ENCODE results near the gene PCDHB2. TPM values are rescaled to one million over a fixed set of nuclear protein-coding genes. Genes with fewer than 3 reads are reported as not detected.
A peak's percentile ranks its signal among the peaks of the same experiment; 100 is the strongest.
"Not testable (repeated sequence)": the region's sequence is repeated elsewhere in the genome, so short reads cannot be mapped to it uniquely, and the experiment has no call there.

Gene PCDHB2
- total RNA-seq, 3 donors from 2014 or later, result 3.8 to 10.8 (median 9.8) TPM

DNA sequence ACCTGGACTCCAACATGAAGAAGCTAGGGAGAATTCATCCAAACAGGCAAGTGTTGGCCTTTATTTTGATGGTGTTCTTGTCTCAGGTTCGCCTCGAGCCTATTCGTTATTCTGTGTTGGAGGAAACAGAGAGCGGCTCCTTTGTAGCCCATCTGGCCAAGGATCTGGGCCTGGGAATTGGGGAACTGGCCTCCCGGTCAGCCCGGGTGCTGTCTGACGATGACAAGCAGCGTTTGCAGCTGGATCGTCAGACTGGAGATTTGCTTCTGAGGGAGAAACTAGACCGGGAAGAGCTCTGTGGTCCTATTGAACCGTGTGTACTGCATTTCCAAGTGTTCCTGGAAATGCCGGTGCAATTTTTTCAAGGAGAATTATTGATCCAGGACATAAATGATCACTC is 27.6 kb downstream of the PCDHB2 start:
- DNase-seq (ENCODE audit: low spot score in 2 of 2), result no peak
- intact Hi-C loops (cut with DNase I; ENCODE audit: low total_unique reads), result no loop called here
- H3K27me3 ChIP-seq, result no peaks in the 10 kb centered on the region
- H3K36me3 ChIP-seq, result no peaks in the 10 kb centered on the region
- no peak for TF ChIP-seq POLR2AphosphoS5 (IDR thresholded peaks at IDR 0.05)
- TF ChIP-seq, protein P1, sequence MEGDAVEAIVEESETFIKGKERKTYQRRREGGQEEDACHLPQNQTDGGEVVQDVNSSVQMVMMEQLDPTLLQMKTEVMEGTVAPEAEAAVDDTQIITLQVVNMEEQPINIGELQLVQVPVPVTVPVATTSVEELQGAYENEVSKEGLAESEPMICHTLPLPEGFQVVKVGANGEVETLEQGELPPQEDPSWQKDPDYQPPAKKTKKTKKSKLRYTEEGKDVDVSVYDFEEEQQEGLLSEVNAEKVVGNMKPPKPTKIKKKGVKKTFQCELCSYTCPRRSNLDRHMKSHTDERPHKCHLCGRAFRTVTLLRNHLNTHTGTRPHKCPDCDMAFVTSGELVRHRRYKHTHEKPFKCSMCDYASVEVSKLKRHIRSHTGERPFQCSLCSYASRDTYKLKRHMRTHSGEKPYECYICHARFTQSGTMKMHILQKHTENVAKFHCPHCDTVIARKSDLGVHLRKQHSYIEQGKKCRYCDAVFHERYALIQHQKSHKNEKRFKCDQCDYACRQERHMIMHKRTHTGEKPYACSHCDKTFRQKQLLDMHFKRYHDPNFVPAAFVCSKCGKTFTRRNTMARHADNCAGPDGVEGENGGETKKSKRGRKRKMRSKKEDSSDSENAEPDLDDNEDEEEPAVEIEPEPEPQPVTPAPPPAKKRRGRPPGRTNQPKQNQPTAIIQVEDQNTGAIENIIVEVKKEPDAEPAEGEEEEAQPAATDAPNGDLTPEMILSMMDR (IDR thresholded peaks at IDR 0.05), result no peak
- no peaks in the 10 kb centered on the region for H3K4me1 ChIP-seq
- peak overlapping the region; percentile 37 to 51 (median 45) for H3K4me3 ChIP-seq
- peak overlapping the region in 1 of 2 donors; percentile 58 for H3K27ac ChIP-seq
- H3K9me3 ChIP-seq, result peaks cover 38 to 55% of the 10 kb centered on the region in 2 donors

DNA sequence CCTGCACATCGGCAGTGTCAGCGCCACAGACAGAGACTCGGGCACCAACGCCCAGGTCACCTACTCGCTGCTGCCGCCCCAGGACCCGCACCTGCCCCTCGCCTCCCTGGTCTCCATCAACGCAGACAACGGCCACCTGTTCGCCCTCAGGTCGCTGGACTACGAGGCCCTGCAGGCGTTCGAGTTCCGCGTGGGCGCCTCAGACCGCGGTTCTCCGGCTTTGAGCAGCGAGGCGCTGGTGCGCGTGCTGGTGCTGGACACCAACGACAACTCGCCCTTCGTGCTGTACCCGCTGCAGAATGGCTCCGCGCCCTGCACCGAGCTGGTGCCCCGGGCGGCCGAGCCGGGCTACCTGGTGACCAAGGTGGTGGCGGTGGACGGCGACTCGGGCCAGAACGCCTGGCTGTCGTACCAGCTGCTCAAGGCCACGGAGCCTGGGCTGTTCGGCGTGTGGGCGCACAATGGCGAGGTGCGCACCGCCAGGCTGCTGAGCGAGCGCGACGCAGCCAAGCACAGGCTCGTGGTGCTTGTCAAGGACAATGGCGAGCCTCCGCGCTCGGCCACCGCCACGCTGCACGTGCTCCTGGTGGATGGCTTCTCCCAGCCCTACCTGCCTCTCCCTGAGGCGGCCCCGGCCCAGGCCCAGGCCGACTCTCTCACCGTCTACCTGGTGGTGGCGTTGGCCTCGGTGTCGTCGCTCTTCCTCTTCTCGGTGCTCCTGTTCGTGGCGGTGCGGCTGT is 29.2 kb downstream of the PCDHB2 start:
- H3K36me3 ChIP-seq; DNase-seq (ENCODE audit: low spot score in 2 of 2); H3K27me3 ChIP-seq; intact Hi-C loops (cut with DNase I; ENCODE audit: low total_unique reads); H3K27ac ChIP-seq; H3K4me1 ChIP-seq: not testable (repeated sequence)
- Histone ChIP-seq H3K9me3 (peaks cover 38 to 61% of the 10 kb centered on the region in 2 donors), H3K4me3 (peak overlapping the region in 2 of 3 donors; percentile 2 to 17)

DNA sequence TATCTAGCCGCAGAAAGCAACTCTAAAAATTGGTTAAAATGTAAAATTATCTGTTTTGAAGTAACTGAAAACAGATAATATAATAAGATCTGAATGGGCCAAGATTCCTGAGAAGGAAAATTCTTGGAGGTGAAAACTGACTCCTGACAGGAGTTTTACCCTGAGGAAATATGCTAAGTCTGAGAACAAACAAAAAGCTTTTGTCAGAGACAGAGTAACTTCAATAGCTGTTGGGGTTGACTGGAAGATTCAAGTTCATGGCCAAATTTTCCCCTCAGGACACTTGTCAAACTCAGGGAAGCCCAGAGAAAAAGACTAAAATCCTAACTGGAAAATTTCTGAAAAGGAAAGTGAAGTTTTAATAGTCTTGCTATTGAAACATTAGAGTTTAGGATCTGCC is 32.9 kb downstream of the PCDHB2 start:
- H3K4me1 ChIP-seq, result no peaks in the 10 kb centered on the region
- H3K9me3 ChIP-seq, result peaks cover 39 to 64% of the 10 kb centered on the region in 2 donors
- no peak for DNase-seq (ENCODE audit: low spot score in 2 of 2)
- intact Hi-C loops (cut with DNase I; ENCODE audit: low total_unique reads), result no loop called here
- no peaks in the 10 kb centered on the region for H3K36me3 ChIP-seq
- no peak overlapping the region for H3K27ac ChIP-seq
- H3K4me3 ChIP-seq, result no peak overlapping the region
- TF ChIP-seq, protein P1 (IDR thresholded peaks at IDR 0.05), result no peak
- TF ChIP-seq POLR2AphosphoS5 (IDR thresholded peaks at IDR 0.05), result no peak
- TF ChIP-seq POLR2A (IDR thresholded peaks at IDR 0.05), result no peak
- H3K27me3 ChIP-seq, result no peaks in the 10 kb centered on the region

DNA sequence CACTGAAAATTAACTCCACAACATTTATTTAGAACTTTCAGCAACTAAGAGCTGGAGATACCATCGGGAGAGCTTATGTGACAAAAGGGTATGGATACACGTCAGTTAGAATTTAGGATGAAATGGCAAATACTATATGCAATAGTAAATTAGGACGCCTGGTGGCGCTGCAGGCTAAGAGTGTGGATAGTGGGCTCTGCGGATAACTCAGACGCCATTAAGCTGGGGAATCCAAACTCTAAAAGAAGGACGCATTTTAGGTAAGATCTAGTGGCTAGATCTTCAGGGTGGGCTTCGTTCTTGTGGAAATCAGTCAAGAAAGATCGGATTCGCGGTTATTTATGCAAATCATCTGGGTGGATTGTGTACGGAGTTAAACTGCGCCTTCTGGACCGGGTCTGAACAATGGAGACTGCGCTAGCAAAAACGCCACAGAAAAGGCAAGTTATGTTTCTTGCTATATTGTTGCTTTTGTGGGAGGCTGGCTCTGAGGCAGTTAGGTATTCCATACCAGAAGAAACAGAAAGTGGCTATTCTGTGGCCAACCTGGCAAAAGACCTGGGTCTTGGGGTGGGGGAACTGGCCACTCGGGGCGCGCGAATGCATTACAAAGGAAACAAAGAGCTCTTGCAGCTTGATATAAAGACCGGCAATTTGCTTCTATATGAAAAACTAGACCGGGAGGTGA is 40.8 kb downstream of the PCDHB2 start, which contains the start of gene PCDHB5:
Gene PCDHB5, plus strand, starts transcription at position 177 of the 688 bp plus-strand sequence. Its CDS starts 229 bp downstream, at position 406.
- H3K36me3 ChIP-seq, result no peaks in the 10 kb centered on the region
- H3K4me3 ChIP-seq, result peak within 1 kb of the TSS; percentile 29 to 56 (median 41)
- TF ChIP-seq, protein P1 (IDR thresholded peaks at IDR 0.05), result peak in 1 of 3 donors; percentile 22
- no peak for TF ChIP-seq POLR2A (IDR thresholded peaks at IDR 0.05)
- H3K27me3 ChIP-seq, result no peaks in the 10 kb centered on the region
- no peaks in the 10 kb centered on the region for H3K4me1 ChIP-seq
- no peak within 1 kb of the TSS for H3K27ac ChIP-seq
- DNase-seq (ENCODE audit: low spot score in 2 of 2), result no peak
- H3K9me3 ChIP-seq, result peaks cover 53 to 87% of the 10 kb centered on the region in 2 donors
- intact Hi-C loops (cut with DNase I; ENCODE audit: low total_unique reads), result no loop called here

DNA sequence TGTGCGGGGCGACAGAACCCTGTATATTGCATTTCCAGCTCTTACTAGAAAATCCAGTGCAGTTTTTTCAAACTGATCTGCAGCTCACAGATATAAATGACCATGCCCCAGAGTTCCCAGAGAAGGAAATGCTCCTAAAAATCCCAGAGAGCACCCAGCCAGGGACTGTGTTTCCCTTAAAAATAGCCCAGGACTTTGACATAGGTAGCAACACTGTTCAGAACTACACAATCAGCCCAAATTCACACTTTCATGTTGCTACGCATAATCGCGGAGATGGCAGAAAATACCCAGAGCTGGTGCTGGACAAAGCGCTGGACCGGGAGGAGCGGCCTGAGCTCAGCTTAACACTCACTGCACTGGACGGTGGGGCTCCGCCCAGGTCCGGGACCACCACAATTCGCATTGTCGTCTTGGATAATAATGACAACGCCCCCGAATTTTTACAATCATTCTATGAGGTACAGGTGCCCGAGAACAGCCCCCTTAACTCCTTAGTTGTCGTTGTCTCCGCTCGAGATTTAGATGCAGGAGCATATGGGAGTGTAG is 41.4 kb downstream of the PCDHB2 start:
- intact Hi-C loops (cut with DNase I; ENCODE audit: low total_unique reads), result no loop called here
- peak overlapping the region; percentile 29 to 56 (median 41) for H3K4me3 ChIP-seq
- no peaks in the 10 kb centered on the region for H3K36me3 ChIP-seq
- no peaks in the 10 kb centered on the region for H3K4me1 ChIP-seq
- H3K27ac ChIP-seq, result no peak overlapping the region
- H3K9me3 ChIP-seq, result peaks cover 53 to 86% of the 10 kb centered on the region in 2 donors
- H3K27me3 ChIP-seq, result no peaks in the 10 kb centered on the region
- DNase-seq (ENCODE audit: low spot score in 2 of 2), result no peak
- TF ChIP-seq POLR2A (IDR thresholded peaks at IDR 0.05) (no peak), POLR2AphosphoS5 (IDR thresholded peaks at IDR 0.05) (no peak)
- TF ChIP-seq, protein P1 (IDR thresholded peaks at IDR 0.05), result no peak

DNA sequence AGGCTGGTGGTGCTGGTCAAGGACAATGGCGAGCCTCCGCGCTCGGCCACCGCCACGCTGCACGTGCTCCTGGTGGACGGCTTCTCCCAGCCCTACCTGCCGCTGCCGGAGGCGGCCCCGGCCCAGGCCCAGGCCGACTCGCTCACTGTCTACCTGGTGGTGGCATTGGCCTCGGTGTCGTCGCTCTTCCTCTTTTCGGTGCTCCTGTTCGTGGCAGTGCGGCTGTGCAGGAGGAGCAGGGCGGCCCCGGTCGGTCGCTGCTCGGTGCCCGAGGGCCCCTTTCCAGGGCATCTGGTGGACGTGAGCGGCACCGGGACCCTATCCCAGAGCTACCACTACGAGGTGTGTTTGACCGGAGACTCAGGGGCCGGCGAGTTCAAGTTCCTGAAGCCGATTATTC is 42.9 kb downstream of the PCDHB2 start:
- H3K9me3 ChIP-seq, result peaks cover 58 to 98% of the 10 kb centered on the region in 2 donors

More for the DNA sequence above, 42.9 kb downstream of the PCDHB2 start:
- H3K36me3 ChIP-seq; intact Hi-C loops (cut with DNase I; ENCODE audit: low total_unique reads); H3K4me3 ChIP-seq; H3K27me3 ChIP-seq; DNase-seq (ENCODE audit: low spot score in 2 of 2); H3K4me1 ChIP-seq; H3K27ac ChIP-seq: not testable (repeated sequence)

Measured in breast epithelium (tissue), 4 donors.